GM23338 (cell line): ENCODE results near the gene PKNOX2. TPM values are rescaled to one million over a fixed set of nuclear protein-coding genes. Genes with fewer than 3 reads are reported as not detected.

Experiments used
- ATAC-seq: fragments of 200-7000 bp; cut with Tn5 transposase; 3 replicates; pipeline ENCODE4 v1.9.1; 2020
- DNase-seq: peaks from one replicate; pipeline ENCODE4 v3.0.0-alpha.2; 2015; ENCODE audit warnings: low spot score
- H2AFZ ChIP-seq: fragments of 200-600 bp; sonication (generic); 2 replicates; pipeline ENCODE4 v1.8.0; 2016; ENCODE audit warnings: antibody characterized with exemption, mild to moderate bottlenecking, moderate library complexity
- H3F3A ChIP-seq: fragments of 200-600 bp; sonication (generic); replicated peaks from 2 replicates; pipeline ENCODE4 v1.8.0; 2017; ENCODE audit warnings: antibody characterized with exemption, mixed run types, low read depth
- H3K27ac ChIP-seq: fragments of 200-600 bp; sonication (generic); 2 replicates; pipeline ENCODE4 v1.6.1; 2016; ENCODE audit warnings: low read depth
- H3K27me3 ChIP-seq: fragments of 200-600 bp; sonication (generic); 2 replicates; pipeline ENCODE4 v1.8.0; 2016; ENCODE audit warnings: mild to moderate bottlenecking, mixed run types, moderate library complexity; ENCODE audit not compliant: insufficient read depth
- H3K36me3 ChIP-seq: fragments of 200-600 bp; sonication (generic); 2 replicates; pipeline ENCODE4 v1.8.0; 2016; ENCODE audit warnings: mild to moderate bottlenecking; ENCODE audit not compliant: insufficient read depth
- H3K4me1 ChIP-seq: fragments of 200-600 bp; sonication (generic); 2 replicates; pipeline ENCODE4 v1.8.0; 2016; ENCODE audit warnings: mild to moderate bottlenecking, moderate library complexity; ENCODE audit not compliant: insufficient read depth
- H3K4me2 ChIP-seq: fragments of 200-600 bp; sonication (generic); 2 replicates; pipeline ENCODE4 v1.7.1; 2017; ENCODE audit warnings: mixed run types
- H3K4me3 ChIP-seq: fragments of 200-600 bp; sonication (generic); 2 replicates; pipeline ENCODE4 v1.6.1; 2016; ENCODE audit warnings: mixed run types
- H3K79me2 ChIP-seq: fragments of 200-600 bp; sonication (generic); replicated peaks from 2 replicates; pipeline ENCODE4 v1.8.0; 2017; ENCODE audit warnings: mild to moderate bottlenecking; ENCODE audit not compliant: insufficient read depth
- H3K9me2 ChIP-seq: fragments of 200-600 bp; sonication (generic); 2 replicates; pipeline ENCODE4 v1.8.0; 2017; ENCODE audit not compliant: insufficient read depth
- H4K20me1 ChIP-seq: fragments of 200-600 bp; sonication (generic); replicated peaks from 2 replicates; pipeline ENCODE4 v1.8.0; 2017; ENCODE audit warnings: mild to moderate bottlenecking; ENCODE audit not compliant: insufficient read depth
- H3K27ac Mint-ChIP-seq: 2 replicates; pipeline ENCODE4 v1.8.0; 2020; ENCODE audit warnings: inconsistent platforms, mild to moderate bottlenecking, moderate library complexity, mixed read lengths
- H3K27me3 Mint-ChIP-seq: 3 replicates; pipeline ENCODE4 v1.8.0; 2022; ENCODE audit warnings: low read depth, mild to moderate bottlenecking, moderate library complexity, mixed read lengths, inconsistent platforms; ENCODE audit not compliant: insufficient read depth, poor library complexity
- H3K36me3 Mint-ChIP-seq: 3 replicates; pipeline ENCODE4 v1.8.0; 2021; ENCODE audit warnings: low read depth, mild to moderate bottlenecking, inconsistent platforms, moderate library complexity, mixed read lengths
- H3K4me1 Mint-ChIP-seq: 3 replicates; pipeline ENCODE4 v1.8.0; 2020; ENCODE audit warnings: mild to moderate bottlenecking, inconsistent platforms, mixed read lengths
- H3K4me3 Mint-ChIP-seq: 3 replicates; pipeline ENCODE4 v1.8.0; 2021; ENCODE audit warnings: moderate library complexity, mild to moderate bottlenecking, inconsistent platforms, mixed read lengths
- H3K9me3 Mint-ChIP-seq: 3 replicates; pipeline ENCODE4 v1.8.0; 2020; ENCODE audit warnings: moderate library complexity, mild to moderate bottlenecking, inconsistent platforms, mixed read lengths
- CREB1 ChIP-seq: fragments of 250-450 bp; sonication (Bioruptor Pico); IDR thresholded peaks from 2 replicates; pipeline ENCODE4 v1.5.0; 2020; ENCODE audit warnings: low read depth, mild to moderate bottlenecking, moderate library complexity
- CTCF ChIP-seq, 2 experiments: fragments of 200-600 bp in 1 of 2; sonication (generic) in 1 of 2; conservative IDR thresholded peaks; 2 replicates each; pipeline versions ENCODE4 v1.5.1 to v1.6.1; 2016 to 2017; ENCODE audit warnings: antibody characterized with exemption in 2 of 2, low read depth in 2 of 2, mild to moderate bottlenecking in 2 of 2, moderate library complexity in 1 of 2
- EZH2phosphoT487 ChIP-seq: fragments of 200-600 bp; sonication (generic); IDR thresholded peaks from one replicate; pipeline ENCODE4 v1.8.1; 2018; ENCODE audit warnings: antibody characterized with exemption; ENCODE audit not compliant: unreplicated experiment
- NANOG ChIP-seq: IDR thresholded peaks from 2 replicates; pipeline ENCODE4 v1.6.1; 2016; ENCODE audit warnings: antibody characterized with exemption, borderline replicate concordance
- POLR2AphosphoS5 ChIP-seq: IDR thresholded peaks from 2 replicates; pipeline ENCODE4 v1.6.1; 2016; ENCODE audit warnings: antibody characterized with exemption, low read depth
- STAT1 ChIP-seq: IDR thresholded peaks from one replicate; pipeline ENCODE4 v1.6.1; 2016; ENCODE audit warnings: antibody characterized with exemption; ENCODE audit not compliant: unreplicated experiment
- ZNF114 ChIP-seq: fragments of 250-450 bp; sonication (Bioruptor Pico); IDR thresholded peaks from 2 replicates; pipeline ENCODE4 v1.5.0; 2020; ENCODE audit warnings: mild to moderate bottlenecking, moderate library complexity
- ZNF462 ChIP-seq: fragments of 250-450 bp; sonication (Bioruptor Pico); IDR thresholded peaks from 2 replicates; pipeline ENCODE4 v1.5.0; 2020; ENCODE audit warnings: mild to moderate bottlenecking, moderate library complexity
- polyA plus RNA-seq: library from polyadenylated mRNA; unstranded; fragments of >200 nt; fragmentation: Nextera tagmentation; extraction: Ambion mirVana; gene quantifications from 2 replicates; pipeline ENCODE4 v1.2.1, GENCODE V29; 2016
- total RNA-seq: library from RNA; depleted of rRNA; stranded (reverse); fragments of >200 nt; shearing (Covaris generic); gene quantifications from 2 replicates; pipeline ENCODE4 v1.2.3, GENCODE V29; 2014
- TF ChIP-seq, protein P1 (sequence below): IDR thresholded peaks from 2 replicates; pipeline ENCODE4 v1.6.1; 2016; ENCODE audit warnings: antibody characterized with exemption

PKNOX2 gene
- total and polyA plus RNA-seq, 2 experiments from 2014 or later, result 0.42 to 0.83 TPM

DNA sequence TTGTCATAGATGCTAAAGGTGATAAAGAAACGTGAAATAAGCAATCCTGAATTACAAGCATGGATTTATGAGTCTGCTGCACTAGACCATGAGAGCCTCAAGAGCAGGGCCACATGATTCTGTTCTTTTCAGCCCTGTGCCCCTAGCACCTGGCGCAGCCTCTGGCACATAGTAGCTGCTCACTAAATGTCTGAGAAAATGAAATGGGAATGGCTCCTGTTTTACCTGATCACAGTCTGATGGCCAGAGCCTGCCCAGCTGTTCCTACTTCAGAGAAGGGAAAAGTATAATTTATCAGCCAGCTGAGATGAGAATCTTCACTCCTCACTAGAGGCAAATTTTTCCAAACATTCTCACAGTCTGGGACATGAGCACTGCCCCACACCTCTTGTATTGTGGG, 10.7 kb upstream of the PKNOX2 start (continued):
- TF ChIP-seq, protein P1, sequence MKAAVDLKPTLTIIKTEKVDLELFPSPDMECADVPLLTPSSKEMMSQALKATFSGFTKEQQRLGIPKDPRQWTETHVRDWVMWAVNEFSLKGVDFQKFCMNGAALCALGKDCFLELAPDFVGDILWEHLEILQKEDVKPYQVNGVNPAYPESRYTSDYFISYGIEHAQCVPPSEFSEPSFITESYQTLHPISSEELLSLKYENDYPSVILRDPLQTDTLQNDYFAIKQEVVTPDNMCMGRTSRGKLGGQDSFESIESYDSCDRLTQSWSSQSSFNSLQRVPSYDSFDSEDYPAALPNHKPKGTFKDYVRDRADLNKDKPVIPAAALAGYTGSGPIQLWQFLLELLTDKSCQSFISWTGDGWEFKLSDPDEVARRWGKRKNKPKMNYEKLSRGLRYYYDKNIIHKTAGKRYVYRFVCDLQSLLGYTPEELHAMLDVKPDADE, result no peak

DNA sequence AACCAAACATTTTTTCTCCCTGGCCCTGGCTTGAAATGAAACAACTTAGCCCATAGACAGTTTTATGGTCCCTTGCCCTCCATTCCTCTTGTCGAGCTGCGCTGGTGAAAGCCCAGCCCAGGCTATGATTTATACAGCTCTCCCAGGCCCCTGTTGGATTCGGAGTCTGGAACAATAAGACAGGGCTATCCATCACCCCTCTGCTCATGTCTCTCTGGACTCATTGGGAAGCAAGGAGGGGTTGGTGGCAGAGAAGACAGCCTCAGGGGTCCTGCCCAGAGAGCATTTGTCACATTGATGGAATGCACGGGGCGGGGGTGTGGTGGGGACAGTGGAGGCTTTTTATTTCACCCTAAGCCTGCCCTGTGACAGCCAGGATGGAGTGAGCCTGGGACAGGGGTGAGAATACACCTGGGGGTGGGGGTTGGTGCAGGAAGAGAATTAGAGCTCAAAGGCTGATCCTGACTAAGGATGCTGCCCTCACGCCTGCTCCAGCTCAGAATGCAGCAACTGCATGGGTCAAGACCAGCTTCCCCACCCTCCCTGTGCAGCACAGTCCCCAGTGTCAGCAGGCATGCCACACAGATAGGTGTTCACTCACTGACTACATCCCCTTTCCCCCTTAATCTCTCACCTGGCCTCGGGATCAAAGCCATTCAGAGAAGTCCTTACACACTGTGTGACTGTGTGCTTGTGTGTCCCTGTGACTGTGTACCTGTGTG, 10.0 kb upstream of the PKNOX2 start:
- Histone ChIP-seq H3K27ac (no peak overlapping the region), H2AFZ (no peak overlapping the region), H3F3A (no peaks in the 10 kb centered on the region), H3K4me2 (no peak overlapping the region), H3K4me1 (no peaks in the 10 kb centered on the region; the same call in 1 of the 2 replicates), H4K20me1 (no peaks in the 10 kb centered on the region), H3K27me3 (0 out of 2 replicates have a peak, but pooled peaks cover 3% of the 10 kb centered on the region), H3K36me3 (no peaks in the 10 kb centered on the region), H3K4me3 (no peak overlapping the region), H3K9me2 (no peaks in the 10 kb centered on the region), H3K79me2 (no peaks in the 10 kb centered on the region)
- Mint-ChIP-seq H3K27ac (no peak overlapping the region), H3K27me3 (no peaks in the 10 kb centered on the region), H3K4me3 (no peak overlapping the region), H3K4me1 (peaks cover 15% of the 10 kb centered on the region), H3K36me3 (peaks cover 3% of the 10 kb centered on the region; the same call in 1 of the 3 replicates), H3K9me3 (peaks cover 4% of the 10 kb centered on the region; the same call in 2 of the 3 replicates)
- ATAC-seq (no peak), DNase-seq (no peak)
- TF ChIP-seq, protein P1, result no peak
- TF ChIP-seq POLR2AphosphoS5, result no peak
- TF ChIP-seq ZNF114 (CRISPR knock-in tag), result no peak
- TF ChIP-seq NANOG, result no peak
- no peak for TF ChIP-seq ZNF462 (CRISPR knock-in tag)
- no peak for TF ChIP-seq STAT1
- no peak for TF ChIP-seq CREB1 (CRISPR knock-in tag)
- TF ChIP-seq CTCF (conservative IDR thresholded peaks at IDR 0.05; ENCODE audit: low read depth in 2 of 2), result no peak
- no peak for TF ChIP-seq EZH2phosphoT487
